ENCODE results near the gene FOXP1. TPM values are rescaled to one million over a fixed set of nuclear protein-coding genes. Genes with fewer than 3 reads are reported as not detected.

The FOXP1 gene
- total and polyA plus RNA-seq, 2 of the 8 experiments (the other 6 are each of a cell fraction or from before 2014, with no cell fraction given): 13.9 to 25.4 TPM

DNA sequence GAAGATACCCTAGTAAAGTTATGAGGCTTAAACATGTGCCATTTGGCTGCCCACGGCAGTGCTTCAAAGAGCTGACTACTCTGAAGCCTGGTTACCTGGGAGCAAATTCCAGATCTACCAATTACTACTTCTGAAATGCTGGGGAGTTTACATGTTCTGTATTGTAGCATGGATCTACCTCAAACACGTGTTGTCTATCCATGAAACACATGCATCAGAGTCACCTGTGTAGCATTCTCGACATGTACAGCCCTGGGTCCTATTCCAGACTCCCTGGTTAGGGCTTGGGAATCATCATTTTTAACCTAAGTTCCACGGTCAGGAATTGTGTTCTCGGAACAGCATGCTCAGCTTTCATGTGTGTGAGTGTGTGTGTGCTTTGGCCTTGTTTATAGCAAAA lies 671.8 kb downstream of the FOXP1 start:
- Histone ChIP-seq H3K9ac (replicated peaks in 1 of 4; ENCODE audit: extremely low read depth in 1 of 4, low read depth in 3 of 4, low read length in 3 of 4) (no peak overlapping the region), H3K4me2 (ENCODE audit: insufficient read depth in 1 of 2, low read depth in 2 of 2, low read length in 2 of 2) (no peak overlapping the region), H2BK20ac (ENCODE audit: low read length) (no peak overlapping the region), H3K27ac (ENCODE audit: low read depth, low read length) (no peak overlapping the region), H2BK120ac (replicated peaks; ENCODE audit: low read depth, low read length) (no peak overlapping the region), H3K9me3 (ENCODE audit: insufficient read depth in 2 of 2, low read depth in 1 of 2, low read length in 1 of 2) (no peaks in the 10 kb centered on the region), H3K18ac (ENCODE audit: extremely low read depth, low read length) (peak overlapping the region; percentile 9; the same call in 1 of the 2 replicates), H4K5ac (ENCODE audit: insufficient read length, low read depth, low read length) (no peak overlapping the region), H2BK12ac (ENCODE audit: low read depth, low read length) (no peak overlapping the region), H3K79me2 (ENCODE audit: control insufficient read depth in 1 of 2, insufficient read depth in 2 of 2, low read length in 2 of 2) (no peaks in the 10 kb centered on the region), H3K79me1 (ENCODE audit: low read depth, low read length) (no peaks in the 10 kb centered on the region), H4K91ac (replicated peaks; ENCODE audit: insufficient read length, low read length) (peak overlapping the region; percentile 9), H3K14ac (ENCODE audit: insufficient read length) (no peak overlapping the region), H4K20me1 (replicated peaks in 1 of 2; ENCODE audit: control insufficient read depth in 1 of 2, insufficient read depth in 2 of 2, low read length in 2 of 2) (no peaks in the 10 kb centered on the region), H3K4ac (replicated peaks; ENCODE audit: insufficient read length, low read depth, low read length) (no peak overlapping the region), H4K8ac (ENCODE audit: extremely low read depth, insufficient read depth, low read length) (no peak overlapping the region), H2BK5ac (ENCODE audit: low read depth, low read length) (no peak overlapping the region), H2BK15ac (ENCODE audit: low read length) (no peak overlapping the region), H3K23ac (ENCODE audit: insufficient read length) (no peak overlapping the region), H3K4me1 (replicated peaks in 1 of 4; ENCODE audit: control insufficient read depth in 3 of 4, insufficient read depth in 4 of 4, low read length in 3 of 4) (no peaks in the 10 kb centered on the region), H2AFZ (ENCODE audit: low read length) (no peak overlapping the region), H3K4me3 (ENCODE audit: extremely low read depth in 1 of 4, insufficient read depth in 2 of 4, low read depth in 3 of 4, low read length in 4 of 4) (no peak overlapping the region), H3K56ac (replicated peaks; ENCODE audit: insufficient read length, low read depth, low read length) (no peak overlapping the region), H3K27me3 (replicated peaks in 1 of 4; ENCODE audit: control insufficient read depth in 3 of 4, extremely low read depth in 1 of 4, insufficient read depth in 3 of 4, low read length in 3 of 4) (no peaks in the 10 kb centered on the region), H3K23me2 (ENCODE audit: low read depth, low read length) (no peaks in the 10 kb centered on the region), H3K36me3 (ENCODE audit: control insufficient read depth in 2 of 4, insufficient read depth in 4 of 4, low read length in 3 of 4) (no peaks in the 10 kb centered on the region), H2AK5ac (ENCODE audit: low read depth, low read length) (no peak overlapping the region)
- CTCF ChIA-PET (ENCODE audit: partially characterized antibody): no interaction called here
- WGBS, 2 experiments (ENCODE audit: extremely low coverage in 1 of 2, insufficient coverage in 1 of 2, insufficient read length in 1 of 2, insufficient replicate concordance in 2 of 2, low coverage in 1 of 2, low lambda C conversion rate in 2 of 2, missing lambda C conversion rate in 1 of 2): 93% methylated on average over 5 of the region's 5 CpGs; no CpG with 5 or more reads in 1 of the 2 experiments
- DNase-seq (ENCODE audit: low read depth in 1 of 2, low spot score in 2 of 2) (no peak), FAIRE-seq (no peak)
- POLR2A ChIA-PET (ENCODE audit: partially characterized antibody): no interaction called here
- TF ChIP-seq USF2 (IDR thresholded peaks at IDR 0.05; ENCODE audit: low read length) (no peak), CBX5 (IDR thresholded peaks at IDR 0.05; ENCODE audit: low read depth, low read length) (no peak), TBP (IDR thresholded peaks at IDR 0.05; ENCODE audit: low read depth, low read length) (no peak), HDAC2 (IDR thresholded peaks at IDR 0.05; ENCODE audit: borderline replicate concordance in 1 of 2, low read depth in 2 of 2, low read length in 2 of 2) (no peak), POLR2A (IDR thresholded peaks at IDR 0.05; ENCODE audit: control extremely low read depth in 1 of 2, low read depth in 2 of 2, low read length in 2 of 2) (no peak), CTBP2 (IDR thresholded peaks at IDR 0.05; ENCODE audit: borderline replicate concordance, insufficient read depth, insufficient read length, low read length) (no peak), YY1 (IDR thresholded peaks at IDR 0.05; ENCODE audit: low read depth, low read length) (no peak), ASH2L (IDR thresholded peaks at IDR 0.05; ENCODE audit: low read length) (no peak), TAF7 (optimal IDR thresholded peaks at IDR 0.05; ENCODE audit: borderline replicate concordance, low read depth, low read length) (no peak), SP1 (IDR thresholded peaks at IDR 0.05; ENCODE audit: low read depth, low read length) (no peak), JUND (IDR thresholded peaks at IDR 0.05; ENCODE audit: low read length) (no peak), TEAD4 (IDR thresholded peaks at IDR 0.05; ENCODE audit: low read depth, low read length) (no peak), GABPA (IDR thresholded peaks at IDR 0.05; ENCODE audit: borderline replicate concordance, insufficient read depth, low read length) (no peak)
- TF ChIP-seq, protein P1, sequence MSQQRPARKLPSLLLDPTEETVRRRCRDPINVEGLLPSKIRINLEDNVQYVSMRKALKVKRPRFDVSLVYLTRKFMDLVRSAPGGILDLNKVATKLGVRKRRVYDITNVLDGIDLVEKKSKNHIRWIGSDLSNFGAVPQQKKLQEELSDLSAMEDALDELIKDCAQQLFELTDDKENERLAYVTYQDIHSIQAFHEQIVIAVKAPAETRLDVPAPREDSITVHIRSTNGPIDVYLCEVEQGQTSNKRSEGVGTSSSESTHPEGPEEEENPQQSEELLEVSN (IDR thresholded peaks at IDR 0.05): no peak

Data from H1 (cell line).